ENCODE measurements around the gene DMGDH. TPM values are rescaled to one million over a fixed set of nuclear protein-coding genes. Genes with fewer than 3 reads are reported as not detected.

The DMGDH gene
- total and polyA plus RNA-seq, 4 donors, result 28.9 to 130 (median 48.5) TPM

DNA sequence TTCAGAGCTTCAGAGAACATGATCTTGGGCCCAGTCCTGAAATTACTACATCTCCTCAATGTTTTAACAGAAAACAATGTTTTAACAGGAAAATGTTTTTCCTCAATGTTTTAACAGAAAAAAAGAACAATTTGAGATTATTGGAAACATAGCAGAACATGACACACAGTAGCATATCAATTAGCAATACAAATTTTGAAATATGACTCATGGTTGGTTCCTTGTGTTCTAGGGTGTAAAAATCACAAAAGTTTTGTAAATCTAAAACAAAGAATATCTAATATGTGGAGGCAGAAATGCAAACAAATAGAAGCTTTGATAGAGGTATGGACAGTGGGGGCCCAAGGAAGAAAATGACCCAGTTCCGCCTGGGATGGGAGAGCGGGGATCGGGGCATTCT is 61.6 kb downstream of the DMGDH start:
- no peak overlapping the region for H3K27ac ChIP-seq (ENCODE audit: low read depth in 1 of 2, low read length in 2 of 2)
- no peak overlapping the region for H3K4me3 ChIP-seq (ENCODE audit: low read depth in 1 of 3, low read length in 3 of 3)
- no peaks in the 10 kb centered on the region for H3K27me3 ChIP-seq (ENCODE audit: control insufficient read depth in 4 of 4, insufficient read depth in 4 of 4, low read length in 3 of 4)
- H3K9me3 ChIP-seq (ENCODE audit: control insufficient read depth in 4 of 4, low read length in 3 of 4), result no peaks in the 10 kb centered on the region
- no peaks in the 10 kb centered on the region for H3K36me3 ChIP-seq (ENCODE audit: control insufficient read depth in 4 of 4, insufficient read depth in 3 of 4, low read depth in 1 of 4, low read length in 3 of 4)
- DNase-seq (ENCODE audit: low spot score), result no peak
- peaks cover 0 to 2% (median 0%) of the 10 kb centered on the region in 4 donors for H3K4me1 ChIP-seq (ENCODE audit: control insufficient read depth in 4 of 4, insufficient read depth in 4 of 4, low read length in 3 of 4)
- 82% methylated on average over 3 of the region's 3 CpGs for WGBS
- H3K9ac ChIP-seq (ENCODE audit: low read depth in 1 of 2, low read length in 2 of 2), result no peak overlapping the region
- no peak for TF ChIP-seq GABPA (IDR thresholded peaks at IDR 0.05 in 1 of 2, conservative IDR thresholded peaks at IDR 0.05 in 1 of 2)
- TF ChIP-seq, protein P1, sequence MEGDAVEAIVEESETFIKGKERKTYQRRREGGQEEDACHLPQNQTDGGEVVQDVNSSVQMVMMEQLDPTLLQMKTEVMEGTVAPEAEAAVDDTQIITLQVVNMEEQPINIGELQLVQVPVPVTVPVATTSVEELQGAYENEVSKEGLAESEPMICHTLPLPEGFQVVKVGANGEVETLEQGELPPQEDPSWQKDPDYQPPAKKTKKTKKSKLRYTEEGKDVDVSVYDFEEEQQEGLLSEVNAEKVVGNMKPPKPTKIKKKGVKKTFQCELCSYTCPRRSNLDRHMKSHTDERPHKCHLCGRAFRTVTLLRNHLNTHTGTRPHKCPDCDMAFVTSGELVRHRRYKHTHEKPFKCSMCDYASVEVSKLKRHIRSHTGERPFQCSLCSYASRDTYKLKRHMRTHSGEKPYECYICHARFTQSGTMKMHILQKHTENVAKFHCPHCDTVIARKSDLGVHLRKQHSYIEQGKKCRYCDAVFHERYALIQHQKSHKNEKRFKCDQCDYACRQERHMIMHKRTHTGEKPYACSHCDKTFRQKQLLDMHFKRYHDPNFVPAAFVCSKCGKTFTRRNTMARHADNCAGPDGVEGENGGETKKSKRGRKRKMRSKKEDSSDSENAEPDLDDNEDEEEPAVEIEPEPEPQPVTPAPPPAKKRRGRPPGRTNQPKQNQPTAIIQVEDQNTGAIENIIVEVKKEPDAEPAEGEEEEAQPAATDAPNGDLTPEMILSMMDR (IDR thresholded peaks at IDR 0.05; ENCODE audit: low read depth, low read length, missing input control), result no peak

DNA sequence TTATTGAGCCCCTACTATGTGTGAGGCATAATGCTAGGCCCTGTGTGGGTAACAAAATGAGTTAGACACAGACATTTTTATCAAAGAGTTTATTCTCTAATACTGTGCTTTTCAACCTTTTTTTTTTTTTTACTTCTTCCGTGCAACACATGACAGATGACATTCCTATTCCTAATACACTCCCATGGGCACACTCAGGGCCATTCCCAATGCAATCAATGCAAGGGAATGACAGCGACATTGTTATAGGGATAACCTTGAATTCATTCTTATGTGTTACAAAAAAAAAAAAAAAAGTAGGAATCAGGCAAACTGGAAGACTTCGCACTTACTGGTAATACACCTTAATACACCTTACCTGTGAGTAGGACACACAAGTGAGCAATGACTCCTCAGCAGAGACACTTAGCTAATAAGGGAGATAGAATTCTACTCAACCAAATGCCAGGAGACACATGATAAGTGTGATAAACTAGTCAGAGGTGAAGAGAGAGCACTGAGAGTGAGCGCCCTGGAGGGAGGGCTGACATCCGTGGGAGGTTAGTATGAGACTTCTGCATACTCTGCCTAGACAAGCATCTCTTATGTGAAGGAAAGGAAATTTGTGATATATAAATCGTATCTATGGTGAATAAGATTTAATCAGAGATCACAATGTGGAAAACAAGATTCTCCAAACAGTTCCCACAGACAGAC is 63.4 kb downstream of the DMGDH start:
- DNase-seq (ENCODE audit: low spot score), result no peak

More for the DNA sequence above, 63.4 kb downstream of the DMGDH start:
- WGBS, result 94% methylated on average over 6 of the region's 6 CpGs
- no peak overlapping the region for H3K4me3 ChIP-seq (ENCODE audit: low read depth in 1 of 3, low read length in 3 of 3)
- no peak overlapping the region for H3K27ac ChIP-seq (ENCODE audit: low read depth in 1 of 2, low read length in 2 of 2)
- no peaks in the 10 kb centered on the region for H3K36me3 ChIP-seq (ENCODE audit: control insufficient read depth in 4 of 4, insufficient read depth in 3 of 4, low read depth in 1 of 4, low read length in 3 of 4)
- H3K4me1 ChIP-seq (ENCODE audit: control insufficient read depth in 4 of 4, insufficient read depth in 4 of 4, low read length in 3 of 4), result peaks cover 0 to 3% (median 0%) of the 10 kb centered on the region in 4 donors
- no peaks in the 10 kb centered on the region for H3K27me3 ChIP-seq (ENCODE audit: control insufficient read depth in 4 of 4, insufficient read depth in 4 of 4, low read length in 3 of 4)
- H3K9ac ChIP-seq (ENCODE audit: low read depth in 1 of 2, low read length in 2 of 2), result no peak overlapping the region
- TF ChIP-seq RAD21 (IDR thresholded peaks at IDR 0.05) (no peak), HNF4A (conservative IDR thresholded peaks at IDR 0.05) (no peak), SP1 (IDR thresholded peaks at IDR 0.05) (no peak), FOXA2 (IDR thresholded peaks at IDR 0.05) (no peak), RXRA (IDR thresholded peaks at IDR 0.05) (no peak), EGR1 (IDR thresholded peaks at IDR 0.05; ENCODE audit: low read depth in 2 of 2) (no peak), YY1 (IDR thresholded peaks at IDR 0.05) (no peak), FOXA1 (IDR thresholded peaks at IDR 0.05) (no peak), GABPA (IDR thresholded peaks at IDR 0.05 in 1 of 2, conservative IDR thresholded peaks at IDR 0.05 in 1 of 2) (no peak), HNF4G (IDR thresholded peaks at IDR 0.05) (no peak)
- TF ChIP-seq, protein P2, sequence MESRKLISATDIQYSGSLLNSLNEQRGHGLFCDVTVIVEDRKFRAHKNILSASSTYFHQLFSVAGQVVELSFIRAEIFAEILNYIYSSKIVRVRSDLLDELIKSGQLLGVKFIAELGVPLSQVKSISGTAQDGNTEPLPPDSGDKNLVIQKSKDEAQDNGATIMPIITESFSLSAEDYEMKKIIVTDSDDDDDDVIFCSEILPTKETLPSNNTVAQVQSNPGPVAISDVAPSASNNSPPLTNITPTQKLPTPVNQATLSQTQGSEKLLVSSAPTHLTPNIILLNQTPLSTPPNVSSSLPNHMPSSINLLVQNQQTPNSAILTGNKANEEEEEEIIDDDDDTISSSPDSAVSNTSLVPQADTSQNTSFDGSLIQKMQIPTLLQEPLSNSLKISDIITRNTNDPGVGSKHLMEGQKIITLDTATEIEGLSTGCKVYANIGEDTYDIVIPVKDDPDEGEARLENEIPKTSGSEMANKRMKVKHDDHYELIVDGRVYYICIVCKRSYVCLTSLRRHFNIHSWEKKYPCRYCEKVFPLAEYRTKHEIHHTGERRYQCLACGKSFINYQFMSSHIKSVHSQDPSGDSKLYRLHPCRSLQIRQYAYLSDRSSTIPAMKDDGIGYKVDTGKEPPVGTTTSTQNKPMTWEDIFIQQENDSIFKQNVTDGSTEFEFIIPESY (IDR thresholded peaks at IDR 0.05), result no peak
- TF ChIP-seq, protein P3, sequence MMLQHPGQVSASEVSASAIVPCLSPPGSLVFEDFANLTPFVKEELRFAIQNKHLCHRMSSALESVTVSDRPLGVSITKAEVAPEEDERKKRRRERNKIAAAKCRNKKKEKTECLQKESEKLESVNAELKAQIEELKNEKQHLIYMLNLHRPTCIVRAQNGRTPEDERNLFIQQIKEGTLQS (IDR thresholded peaks at IDR 0.05), result no peak
- TF ChIP-seq, protein P4, sequence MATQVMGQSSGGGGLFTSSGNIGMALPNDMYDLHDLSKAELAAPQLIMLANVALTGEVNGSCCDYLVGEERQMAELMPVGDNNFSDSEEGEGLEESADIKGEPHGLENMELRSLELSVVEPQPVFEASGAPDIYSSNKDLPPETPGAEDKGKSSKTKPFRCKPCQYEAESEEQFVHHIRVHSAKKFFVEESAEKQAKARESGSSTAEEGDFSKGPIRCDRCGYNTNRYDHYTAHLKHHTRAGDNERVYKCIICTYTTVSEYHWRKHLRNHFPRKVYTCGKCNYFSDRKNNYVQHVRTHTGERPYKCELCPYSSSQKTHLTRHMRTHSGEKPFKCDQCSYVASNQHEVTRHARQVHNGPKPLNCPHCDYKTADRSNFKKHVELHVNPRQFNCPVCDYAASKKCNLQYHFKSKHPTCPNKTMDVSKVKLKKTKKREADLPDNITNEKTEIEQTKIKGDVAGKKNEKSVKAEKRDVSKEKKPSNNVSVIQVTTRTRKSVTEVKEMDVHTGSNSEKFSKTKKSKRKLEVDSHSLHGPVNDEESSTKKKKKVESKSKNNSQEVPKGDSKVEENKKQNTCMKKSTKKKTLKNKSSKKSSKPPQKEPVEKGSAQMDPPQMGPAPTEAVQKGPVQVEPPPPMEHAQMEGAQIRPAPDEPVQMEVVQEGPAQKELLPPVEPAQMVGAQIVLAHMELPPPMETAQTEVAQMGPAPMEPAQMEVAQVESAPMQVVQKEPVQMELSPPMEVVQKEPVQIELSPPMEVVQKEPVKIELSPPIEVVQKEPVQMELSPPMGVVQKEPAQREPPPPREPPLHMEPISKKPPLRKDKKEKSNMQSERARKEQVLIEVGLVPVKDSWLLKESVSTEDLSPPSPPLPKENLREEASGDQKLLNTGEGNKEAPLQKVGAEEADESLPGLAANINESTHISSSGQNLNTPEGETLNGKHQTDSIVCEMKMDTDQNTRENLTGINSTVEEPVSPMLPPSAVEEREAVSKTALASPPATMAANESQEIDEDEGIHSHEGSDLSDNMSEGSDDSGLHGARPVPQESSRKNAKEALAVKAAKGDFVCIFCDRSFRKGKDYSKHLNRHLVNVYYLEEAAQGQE (IDR thresholded peaks at IDR 0.05), result no peak
- TF ChIP-seq, protein P1 (IDR thresholded peaks at IDR 0.05; ENCODE audit: low read depth, low read length, missing input control), result no peak
- H3K9me3 ChIP-seq (ENCODE audit: control insufficient read depth in 4 of 4, low read length in 3 of 4), result no peaks in the 10 kb centered on the region
